Inflammatory macrophage (primary cell): ENCODE measurements around the gene HOXB3.
"Not testable (repeated sequence)": the region's sequence is repeated elsewhere in the genome, so short reads cannot be mapped to it uniquely, and the experiment has no call there.

Experiments used
- DNase-seq, 2 donors: peaks; one replicate each; pipeline ENCODE4 v3.0.0-alpha.2; 2020 to 2022

The HOXB3 gene

DNA sequence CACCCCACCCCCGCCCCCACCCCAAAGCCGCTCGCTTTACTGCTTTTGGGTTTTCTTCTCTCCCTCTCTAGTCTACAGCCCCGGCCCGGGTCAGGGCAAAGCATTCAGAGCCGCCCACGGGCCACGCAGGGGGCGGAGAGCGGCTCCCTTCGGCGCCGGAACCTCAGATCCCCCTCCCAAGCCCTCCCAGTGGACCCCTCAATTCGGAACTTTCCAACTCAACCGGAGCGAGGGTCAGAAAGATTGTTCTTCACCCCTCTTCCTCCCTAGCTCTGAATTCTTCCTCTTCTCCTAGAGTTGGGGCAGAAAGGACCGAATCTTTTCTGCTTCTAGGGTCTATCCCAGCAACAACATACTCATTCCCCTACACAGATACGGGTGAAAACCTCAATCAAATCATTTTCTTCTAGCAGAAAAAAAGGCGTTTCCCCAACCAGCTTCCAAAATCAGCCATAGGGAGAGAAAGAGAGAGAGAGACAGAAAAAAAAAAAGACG, 46.1 kb downstream of the HOXB3 start:
- DNase-seq, result no peak

- DNase-seq, result peak; percentile 25 to 29
These were observed 46.8 kb downstream of the HOXB3 start for GRCh38 chr17:48543107-48543853.

DNA sequence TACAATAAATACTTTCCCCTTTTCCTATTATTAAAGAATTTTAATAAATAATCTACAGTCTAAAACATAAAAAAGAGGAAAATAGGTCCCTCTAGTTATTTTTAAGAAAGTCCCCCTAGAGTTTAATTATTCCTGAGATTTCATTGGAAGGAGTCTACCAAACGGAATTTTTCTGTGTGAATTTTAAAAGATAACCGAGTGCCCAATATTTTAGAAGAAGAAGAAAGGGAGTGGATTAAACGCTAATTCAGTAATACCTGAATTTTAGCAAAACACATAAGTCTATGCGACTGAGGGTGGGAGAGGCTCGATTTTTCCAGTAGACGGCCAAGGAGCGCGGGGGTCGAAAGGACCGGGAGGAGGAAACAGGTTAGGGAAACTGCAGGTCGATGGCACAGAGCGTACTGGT, 47.3 kb downstream of the HOXB3 start:
- no peak for DNase-seq

GRCh38 chr17:48542114-48542656, 47.9 kb downstream of the HOXB3 start:
- DNase-seq, result no peak

GRCh38 chr17:48541577-48542113, 48.4 kb downstream of the HOXB3 start:
- no peak for DNase-seq

- DNase-seq, result no peak
These were observed 48.9 kb downstream of the HOXB3 start for GRCh38 chr17:48541036-48541576.

- DNase-seq, result no peak
These were observed 49.8 kb downstream of the HOXB3 start for GRCh38 chr17:48540213-48540612.

DNA sequence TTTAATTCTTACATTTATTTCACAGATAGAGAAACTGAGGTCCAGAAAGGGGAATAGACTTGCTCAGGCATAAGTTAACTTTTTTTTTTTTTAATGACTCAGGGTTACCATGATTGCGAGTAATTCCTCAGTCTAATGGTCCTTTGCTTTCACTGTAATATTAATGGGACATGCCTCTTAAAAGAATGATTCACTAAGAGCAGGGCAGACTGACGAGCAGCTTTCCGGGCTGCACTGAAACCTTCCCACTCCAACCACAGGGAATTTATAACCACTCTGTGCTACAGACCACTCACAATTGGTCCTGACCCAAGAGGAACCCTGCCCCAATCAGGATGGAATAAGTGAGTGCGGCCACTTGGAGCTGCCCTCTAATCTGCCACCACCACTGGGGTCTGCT, 50.9 kb downstream of the HOXB3 start:
- DNase-seq, result no peak

DNA sequence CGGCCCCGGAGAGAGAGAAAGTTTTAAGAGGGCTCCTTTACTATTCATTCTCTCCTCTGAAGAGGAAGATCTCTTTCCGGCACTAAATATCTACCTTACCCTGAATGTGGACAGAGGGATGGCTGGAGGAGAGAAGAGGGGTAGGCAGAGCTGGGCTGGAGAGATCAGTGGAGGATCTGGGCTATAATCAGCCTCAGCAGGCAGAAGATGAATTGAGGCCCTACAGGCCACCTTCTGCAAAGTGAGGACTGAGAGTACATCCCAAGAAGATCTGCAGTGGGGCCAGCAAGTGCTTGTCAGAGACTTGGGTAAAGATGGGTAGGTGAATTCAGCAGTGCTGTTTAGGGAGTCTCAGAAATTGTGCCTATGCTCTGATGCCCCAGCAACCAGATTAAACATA, 52.7 kb downstream of the HOXB3 start:
- DNase-seq, result no peak

- DNase-seq, result not testable (repeated sequence)
These were observed 54.1 kb downstream of the HOXB3 start for GRCh38 chr17:48535793-48536559.

DNA sequence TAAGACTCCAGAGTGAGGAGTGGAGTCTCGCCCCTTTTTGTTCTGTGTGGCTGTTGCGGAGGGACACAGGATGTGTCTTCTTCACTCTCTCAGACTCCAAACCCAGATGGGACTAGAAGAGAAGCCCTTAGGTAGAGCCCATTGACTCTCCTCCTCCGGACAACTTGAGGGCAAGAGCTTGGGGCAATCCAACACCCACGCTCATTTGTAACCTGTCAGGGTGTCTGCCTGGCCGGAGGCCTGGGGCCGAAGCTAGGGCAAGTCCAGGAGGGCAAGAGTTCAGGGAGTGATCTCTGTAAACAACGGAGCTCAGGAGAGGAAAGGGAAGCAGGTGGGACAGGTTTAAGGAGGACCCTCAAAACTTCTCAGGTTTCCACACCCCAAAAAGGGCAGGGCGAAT, 57.8 kb downstream of the HOXB3 start:
- no peak for DNase-seq

DNA sequence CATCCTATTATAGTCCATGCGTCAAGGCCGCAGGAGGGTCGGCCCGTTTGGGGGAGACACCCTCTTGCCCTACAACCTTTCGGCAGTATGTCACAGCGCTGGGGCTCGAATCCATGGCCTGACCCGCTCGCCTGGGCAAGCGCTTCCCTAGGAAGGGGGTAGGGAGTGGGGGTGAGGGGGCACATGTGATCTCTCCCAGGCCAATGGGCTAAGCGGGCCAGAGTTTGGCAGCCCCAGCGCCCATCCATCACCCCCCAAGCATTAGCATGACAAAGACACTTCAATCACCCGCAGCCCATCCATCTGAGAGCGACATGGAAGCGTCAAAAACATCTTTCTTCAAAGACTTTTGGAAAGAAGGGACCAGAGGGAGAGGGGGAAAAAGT, 59.2 kb downstream of the HOXB3 start, which contains the start of gene HOXB1:
Gene HOXB1, minus strand, starts transcription at position 125 of the 386 bp plus-strand sequence. Its CDS starts 107 bp downstream, at position 18.
- no peak for DNase-seq

GRCh38 chr17:48530208-48530886, 59.7 kb downstream of the HOXB3 start:
- DNase-seq, result no peak

DNA sequence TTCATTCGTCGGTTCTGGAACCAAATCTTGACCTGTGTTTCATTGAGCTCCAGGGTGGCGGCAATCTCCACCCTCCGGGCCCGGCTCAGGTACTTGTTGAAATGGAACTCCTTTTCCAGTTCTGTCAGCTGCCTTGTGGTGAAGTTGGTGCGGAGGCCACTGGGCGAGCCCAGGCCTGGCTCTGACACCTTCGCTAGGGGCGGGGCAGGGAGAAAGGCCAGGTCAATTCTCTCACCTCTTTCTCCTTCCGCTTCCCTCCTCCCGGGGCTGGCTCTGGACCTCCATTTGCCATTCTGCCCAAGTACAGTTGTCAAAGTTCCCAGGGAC, 60.4 kb downstream of the HOXB3 start:
- DNase-seq, result no peak

- DNase-seq, result no peak
These were observed 60.9 kb downstream of the HOXB3 start for GRCh38 chr17:48528936-48529682.

- no peak for DNase-seq
These were observed 61.7 kb downstream of the HOXB3 start for GRCh38 chr17:48528153-48528935.

DNA sequence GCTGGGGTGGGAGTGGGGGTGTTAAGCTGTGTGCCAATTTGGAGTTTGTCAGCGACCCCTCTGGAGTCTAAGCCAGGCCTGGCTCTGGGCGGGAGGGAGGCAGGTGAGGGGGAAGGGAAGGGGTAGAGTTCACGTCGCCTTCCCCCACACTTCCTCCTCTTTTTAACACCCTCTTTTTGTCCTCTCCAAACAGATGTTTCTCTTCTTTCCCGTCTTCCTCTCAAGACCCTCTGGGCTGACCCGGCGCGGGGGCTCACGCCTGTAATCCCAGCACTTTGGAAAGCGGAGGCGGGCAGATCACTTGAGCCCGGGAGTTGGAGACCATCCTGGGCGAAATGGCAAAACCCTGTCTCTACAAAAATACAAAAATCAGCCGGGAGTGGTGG, 62.5 kb downstream of the HOXB3 start:
- no peak for DNase-seq

- DNase-seq, result no peak
These were observed 63.2 kb downstream of the HOXB3 start for GRCh38 chr17:48526608-48527546.

- no peak for DNase-seq
These were observed 67.0 kb downstream of the HOXB3 start for GRCh38 chr17:48523010-48523409.
